HG03342 (cell line): ENCODE data around the gene ZSCAN21.
A peak's percentile ranks its signal among the peaks of the same experiment; 100 is the strongest.

Experiments
- ATAC-seq: cut with Tn5 transposase; IDR thresholded peaks from one replicate; pipeline ENCODE4 v1.9.1; 2021; ENCODE audit warnings: mild to moderate bottlenecking, moderate library complexity; ENCODE audit not compliant: unreplicated experiment

ZSCAN21 gene

DNA sequence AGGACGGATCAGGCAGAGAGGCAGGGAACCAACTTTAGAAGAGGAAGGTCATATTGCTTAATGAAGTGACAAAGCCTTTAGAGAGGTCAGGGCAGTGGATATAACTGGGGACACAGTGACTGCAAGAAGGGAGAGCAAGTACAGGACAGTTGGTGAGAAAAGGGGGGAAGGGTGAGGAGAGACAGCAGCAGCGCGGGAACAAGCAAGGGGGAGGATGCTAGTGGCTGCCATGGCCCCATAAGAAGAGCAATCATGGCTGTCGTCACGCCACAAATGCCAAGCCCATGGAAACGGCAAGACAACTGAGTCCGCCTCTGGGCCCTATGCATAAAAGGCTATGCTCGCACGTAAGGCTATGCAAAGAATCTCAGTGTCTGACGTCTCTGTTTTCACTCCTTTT, 22.9 kb downstream of the ZSCAN21 start:
- no peak for ATAC-seq

DNA sequence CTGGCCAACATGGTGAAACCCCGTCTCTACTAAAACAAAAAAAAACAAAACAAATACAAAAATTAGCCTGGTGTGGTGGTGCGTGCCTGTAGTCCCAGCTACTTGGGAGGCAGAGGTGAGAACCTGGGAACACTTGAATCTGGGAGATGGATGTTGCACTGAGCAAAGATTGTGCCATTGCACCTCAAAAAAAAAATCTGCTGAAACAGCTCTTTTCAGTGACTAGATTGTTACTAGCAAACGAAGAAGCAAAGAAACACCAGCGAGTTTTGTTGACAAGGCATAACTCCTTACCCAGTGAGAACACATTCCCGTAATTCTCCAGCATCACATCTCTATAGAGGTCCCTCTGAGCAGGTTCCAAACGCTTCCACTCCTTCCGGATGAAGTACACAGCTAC, 25.3 kb downstream of the ZSCAN21 start:
- ATAC-seq = no peak

DNA sequence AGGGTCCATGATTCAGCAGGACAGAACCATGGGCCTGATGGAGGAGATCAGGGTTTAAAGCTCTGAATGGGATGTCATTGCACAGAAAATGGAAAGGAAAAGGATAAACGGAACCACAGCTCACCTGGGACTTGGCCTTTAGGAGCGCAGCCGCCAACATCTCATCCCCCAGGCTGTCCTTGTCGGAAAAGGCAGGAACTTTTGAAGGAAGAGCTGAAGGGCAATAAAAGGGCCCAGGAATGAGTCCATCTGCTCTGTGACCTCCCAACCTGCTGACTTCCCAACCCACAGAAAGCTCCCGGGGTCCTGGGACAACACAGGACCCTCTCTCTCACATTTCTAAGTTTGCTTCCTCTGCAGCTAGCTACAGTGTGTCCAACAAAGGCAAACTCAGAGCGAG, 25.8 kb downstream of the ZSCAN21 start:
- no peak for ATAC-seq

DNA sequence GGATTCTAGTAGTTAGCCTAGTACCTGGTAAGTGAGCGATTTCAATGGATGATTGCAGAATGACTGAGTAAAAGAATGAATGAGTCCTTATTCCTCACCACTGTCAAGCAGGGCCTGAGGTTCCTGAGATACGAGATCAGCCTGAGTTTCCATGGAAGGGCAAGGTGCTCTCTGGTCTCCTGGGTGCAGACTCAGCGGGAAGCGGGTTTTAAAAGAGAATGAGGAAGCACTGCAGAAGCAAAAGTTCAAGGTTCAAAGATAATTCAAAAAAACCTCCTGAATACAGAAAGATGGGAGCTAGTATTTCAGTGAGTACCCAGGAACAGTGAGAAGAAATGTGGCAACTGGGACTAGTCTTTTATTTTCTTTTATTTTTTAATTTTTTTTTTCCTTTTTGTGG, 27.6 kb downstream of the ZSCAN21 start:
- ATAC-seq = no peak

DNA sequence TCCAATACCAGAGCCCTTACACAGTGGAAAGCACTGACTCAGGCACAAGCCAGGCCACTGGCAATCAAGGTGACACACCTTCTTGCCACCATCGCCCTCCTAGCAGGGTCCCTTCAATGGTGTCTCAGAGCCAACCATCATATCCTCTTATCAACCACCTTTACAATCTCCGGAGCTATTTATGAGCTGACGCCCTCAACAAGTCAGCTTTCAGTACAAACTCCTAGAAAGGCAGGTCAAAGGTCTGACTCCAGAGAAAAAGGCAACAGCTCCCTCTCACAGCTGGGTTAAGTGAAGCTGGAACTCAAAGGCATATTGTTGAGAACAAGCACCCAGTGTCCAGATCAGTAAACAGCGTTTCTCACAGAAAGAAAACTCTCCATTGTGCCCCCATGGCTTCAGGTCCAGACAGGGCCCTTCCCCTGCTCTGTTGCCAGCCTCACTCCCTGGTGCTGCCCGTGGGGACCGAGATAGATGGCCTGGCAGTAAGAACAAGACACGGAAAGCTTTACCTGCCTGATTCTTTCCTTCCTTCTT, 29.5 kb downstream of the ZSCAN21 start:
- no peak for ATAC-seq

DNA sequence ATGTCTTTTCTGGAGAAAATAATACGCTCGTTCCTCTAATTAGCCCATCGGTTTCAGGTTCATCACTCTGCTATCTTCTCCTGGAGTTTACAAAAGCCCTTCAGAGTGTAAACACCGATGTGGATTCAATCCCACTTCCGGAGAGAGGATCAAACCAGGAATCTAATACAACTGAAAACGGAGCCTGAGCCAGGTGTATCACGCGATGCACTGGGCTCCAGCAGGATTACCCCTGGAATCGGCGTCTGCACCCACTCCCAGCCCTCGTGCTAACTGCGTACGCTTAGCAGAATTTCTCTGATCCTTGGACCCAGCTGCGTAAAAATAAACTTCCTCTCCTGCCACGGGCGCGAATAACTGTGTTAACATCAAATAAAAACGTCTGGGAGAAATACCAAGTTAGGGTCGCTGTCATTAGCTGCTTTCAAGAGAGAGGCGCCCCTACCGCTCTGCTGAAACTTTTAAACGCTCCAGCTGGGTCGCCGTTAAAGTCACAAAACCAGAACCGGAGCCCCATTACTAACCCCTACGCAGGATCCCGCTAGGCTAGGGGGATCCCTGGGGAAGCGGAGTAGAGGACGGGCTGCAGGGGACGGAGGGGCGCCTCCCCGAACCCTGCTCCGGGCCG, 31.4 kb downstream of the ZSCAN21 start:
- no peak for ATAC-seq

DNA sequence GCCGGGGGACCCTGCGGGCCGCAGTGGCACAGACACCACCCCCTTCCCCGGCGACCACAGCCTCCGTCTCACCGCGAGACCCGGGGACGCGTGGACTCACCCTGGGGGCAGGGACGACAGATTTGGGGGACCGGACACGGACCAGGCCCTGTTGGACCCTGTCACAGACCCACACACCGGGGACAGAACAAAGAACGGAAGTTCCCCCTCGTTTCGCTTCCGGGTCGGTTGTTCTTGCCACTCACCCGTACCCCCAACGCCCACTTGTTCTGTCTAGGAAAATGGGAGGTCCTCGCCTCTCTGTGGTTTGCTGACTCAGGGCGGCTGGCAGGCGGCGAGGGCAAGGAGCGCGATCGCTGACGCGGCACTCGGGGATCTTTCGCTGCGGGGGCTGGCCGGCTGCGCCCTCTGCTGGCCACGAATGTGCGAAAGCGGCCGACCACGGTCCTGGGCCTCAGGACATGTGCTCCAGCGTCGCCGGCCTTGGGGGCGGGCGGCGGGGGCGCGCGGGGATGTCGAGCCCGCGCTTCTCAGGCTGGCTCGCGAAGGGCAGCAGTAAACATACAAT, 32.0 kb downstream of the ZSCAN21 start, which contains the start of gene ZNF3:
TSS of gene ZNF3 (minus strand) at position 189 of the 568 bp plus-strand sequence. CDS start 4,366 bp downstream, outside the sequence.
- peak; percentile 74 for ATAC-seq

DNA sequence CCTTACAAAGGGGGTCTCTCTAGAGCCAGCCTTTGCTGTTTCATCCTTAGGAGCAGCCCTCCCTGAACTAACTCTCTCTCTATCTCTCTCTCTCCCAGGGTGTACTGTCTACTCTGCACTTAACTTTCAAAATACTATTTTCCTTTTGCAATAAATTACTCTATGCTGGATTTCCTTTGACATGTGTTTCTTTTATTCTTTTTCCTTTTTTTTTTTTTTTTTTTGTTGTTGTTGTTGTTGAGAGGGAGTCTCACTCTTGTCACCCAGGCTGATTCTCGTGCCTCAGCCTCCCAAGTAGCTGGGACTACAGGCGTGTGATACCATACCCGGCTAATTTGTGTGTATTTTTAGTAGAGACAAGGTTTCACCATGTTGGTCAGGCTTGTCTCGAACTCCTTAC, 33.4 kb downstream of the ZSCAN21 start:
- ATAC-seq = no peak

DNA sequence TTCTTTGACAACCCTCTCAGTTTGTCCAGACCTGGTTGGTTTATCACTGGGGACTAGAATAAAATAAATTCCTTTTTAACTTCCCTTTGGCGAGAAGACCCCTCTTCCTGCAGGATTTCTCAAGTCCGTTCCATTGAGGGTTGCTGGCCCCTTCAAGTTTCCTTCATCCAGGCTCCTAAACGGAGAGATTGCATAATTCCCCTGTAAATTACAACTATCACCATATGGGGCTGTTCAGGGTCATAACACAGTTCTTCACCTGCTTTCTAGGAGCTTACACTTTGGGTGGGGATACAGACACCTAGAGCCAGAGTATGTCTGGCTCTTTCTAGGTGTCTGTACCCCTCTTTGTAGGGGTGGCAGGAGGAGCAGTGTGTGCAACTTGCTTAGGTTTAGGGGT, 35.9 kb downstream of the ZSCAN21 start:
- ATAC-seq = no peak

DNA sequence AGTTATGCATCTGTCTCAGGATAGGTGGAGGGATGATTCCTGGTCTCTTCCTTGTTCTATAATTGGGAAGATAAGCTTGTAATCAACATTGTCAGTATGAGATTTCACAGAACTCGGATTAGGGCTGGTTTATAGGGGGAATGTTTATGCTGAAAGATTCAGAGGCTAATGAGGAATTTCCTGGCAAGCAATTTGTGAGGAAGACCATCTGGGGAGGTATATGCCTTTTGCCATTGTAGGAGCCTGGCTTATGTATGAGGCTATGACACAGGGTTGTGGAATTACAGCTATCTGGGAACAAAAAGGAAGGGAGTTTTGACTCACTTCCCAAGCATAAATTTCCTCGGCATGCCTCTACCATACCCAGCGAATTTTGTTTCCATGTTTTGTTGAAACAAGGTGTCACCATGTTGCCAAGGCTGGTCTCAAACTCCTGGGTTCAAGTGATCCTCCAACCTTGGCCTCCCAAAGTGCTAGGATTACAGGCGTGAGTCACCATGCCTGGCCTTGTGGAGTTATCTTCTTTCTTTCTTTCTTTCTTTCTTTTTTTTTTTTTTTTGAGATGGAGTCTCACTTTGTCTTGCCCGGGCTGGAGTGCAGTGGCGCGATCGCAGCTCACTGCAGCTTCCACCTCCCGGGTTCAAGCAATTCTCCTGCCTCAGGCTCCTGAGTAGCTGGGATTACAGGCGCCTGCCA, 37.6 kb downstream of the ZSCAN21 start:
- no peak for ATAC-seq

DNA sequence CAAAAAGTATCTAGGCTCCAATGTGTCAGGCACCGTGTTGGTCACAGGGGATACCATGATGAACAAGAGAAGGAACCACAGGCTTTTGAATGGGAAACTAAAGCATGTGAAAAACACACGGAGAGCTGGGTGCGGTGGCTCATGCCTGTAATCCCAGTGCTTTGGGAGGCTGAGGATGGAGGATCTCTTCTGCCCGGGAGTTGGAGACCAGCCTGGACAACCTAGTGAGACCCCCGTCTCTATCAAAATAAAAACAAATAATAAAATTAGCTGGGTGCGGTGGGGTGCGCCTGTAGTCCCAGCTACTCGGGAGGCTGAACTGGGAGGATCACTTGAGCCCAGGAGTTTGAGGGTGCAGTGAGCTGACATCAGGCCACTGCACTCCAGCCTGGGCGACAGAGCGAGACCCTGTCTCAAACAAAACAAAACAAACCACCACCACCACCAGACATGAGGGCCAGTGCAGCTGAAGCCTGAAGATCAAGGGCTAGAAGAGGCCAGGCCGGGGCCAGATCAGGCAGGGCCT, 38.6 kb downstream of the ZSCAN21 start:
- no peak for ATAC-seq

DNA sequence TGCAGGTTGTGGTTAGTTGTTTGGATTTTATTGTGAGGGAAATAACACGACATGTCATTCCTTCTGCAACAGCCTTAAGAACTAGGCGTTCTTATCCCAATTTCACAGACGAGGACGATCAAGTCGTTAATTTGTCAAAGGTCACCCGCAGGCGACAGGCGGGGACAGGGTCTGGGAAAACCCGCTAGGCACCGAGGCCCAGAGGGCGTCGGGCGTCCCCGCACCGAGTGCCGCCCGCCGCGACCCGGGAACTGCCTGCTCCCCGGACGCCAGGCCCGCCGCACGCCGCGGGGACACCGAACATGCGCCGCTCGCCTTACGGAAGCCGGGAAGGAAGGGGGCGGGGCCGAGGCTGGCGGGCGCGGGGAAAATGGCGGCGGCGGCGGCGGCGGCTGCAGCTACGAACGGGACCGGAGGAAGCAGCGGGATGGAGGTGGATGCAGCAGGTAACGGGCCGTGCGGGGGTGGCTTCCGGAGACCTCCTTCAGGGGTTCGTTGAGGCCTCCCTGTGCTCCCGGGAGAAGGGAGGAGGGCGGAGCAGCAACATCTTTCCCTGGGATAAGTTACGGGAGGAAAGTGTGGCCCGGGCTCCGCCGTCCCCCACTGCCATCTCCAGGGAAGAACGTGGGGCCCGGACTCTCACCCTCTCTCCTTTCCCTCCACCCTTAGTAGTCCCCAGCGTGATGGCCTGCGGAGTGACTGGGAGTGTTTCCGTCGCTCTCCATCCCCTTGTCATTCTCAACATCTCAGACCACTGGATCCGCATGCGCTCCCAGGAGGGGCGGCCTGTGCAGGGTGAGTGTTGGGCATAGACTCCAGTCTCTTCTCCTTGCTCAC, 39.3 kb downstream of the ZSCAN21 start, which contains the start of gene COPS6:
TSS of gene COPS6 (plus strand) at position 349 of the 837 bp plus-strand sequence. CDS start at position 371, 22 bp downstream.
- peak; percentile 42 for ATAC-seq

DNA sequence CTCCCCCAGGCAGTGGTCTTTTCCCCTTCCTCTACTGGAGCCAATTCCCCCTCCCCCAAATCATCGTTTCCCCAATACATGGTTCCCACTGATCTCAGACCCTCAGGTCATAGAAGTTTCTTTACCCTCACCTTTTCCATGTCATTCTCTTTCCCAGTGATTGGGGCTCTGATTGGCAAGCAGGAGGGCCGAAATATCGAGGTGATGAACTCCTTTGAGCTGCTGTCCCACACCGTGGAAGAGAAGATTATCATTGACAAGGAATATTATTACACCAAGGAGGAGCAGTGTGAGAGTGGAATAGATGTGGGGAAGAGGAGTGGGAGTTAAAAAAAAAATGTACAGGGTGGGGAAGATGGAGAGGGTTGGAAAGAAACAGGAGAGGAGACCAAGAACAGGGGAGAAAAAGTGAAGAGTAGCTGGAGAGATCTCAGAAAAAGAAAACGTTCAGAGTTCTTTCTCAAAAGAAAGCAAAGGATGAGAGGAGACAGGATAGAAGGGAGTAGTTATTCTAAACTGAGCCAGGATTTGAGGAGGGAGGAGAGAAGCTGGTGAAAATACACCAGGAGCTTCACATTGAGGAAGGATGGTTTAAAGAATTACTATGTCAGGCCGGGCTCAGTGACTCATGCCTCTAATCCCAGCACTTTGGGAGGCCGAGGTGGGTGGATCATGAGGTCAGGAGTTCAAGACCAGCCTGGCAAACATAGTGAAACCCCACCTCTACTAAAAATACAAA, 40.1 kb downstream of the ZSCAN21 start:
- no peak for ATAC-seq

DNA sequence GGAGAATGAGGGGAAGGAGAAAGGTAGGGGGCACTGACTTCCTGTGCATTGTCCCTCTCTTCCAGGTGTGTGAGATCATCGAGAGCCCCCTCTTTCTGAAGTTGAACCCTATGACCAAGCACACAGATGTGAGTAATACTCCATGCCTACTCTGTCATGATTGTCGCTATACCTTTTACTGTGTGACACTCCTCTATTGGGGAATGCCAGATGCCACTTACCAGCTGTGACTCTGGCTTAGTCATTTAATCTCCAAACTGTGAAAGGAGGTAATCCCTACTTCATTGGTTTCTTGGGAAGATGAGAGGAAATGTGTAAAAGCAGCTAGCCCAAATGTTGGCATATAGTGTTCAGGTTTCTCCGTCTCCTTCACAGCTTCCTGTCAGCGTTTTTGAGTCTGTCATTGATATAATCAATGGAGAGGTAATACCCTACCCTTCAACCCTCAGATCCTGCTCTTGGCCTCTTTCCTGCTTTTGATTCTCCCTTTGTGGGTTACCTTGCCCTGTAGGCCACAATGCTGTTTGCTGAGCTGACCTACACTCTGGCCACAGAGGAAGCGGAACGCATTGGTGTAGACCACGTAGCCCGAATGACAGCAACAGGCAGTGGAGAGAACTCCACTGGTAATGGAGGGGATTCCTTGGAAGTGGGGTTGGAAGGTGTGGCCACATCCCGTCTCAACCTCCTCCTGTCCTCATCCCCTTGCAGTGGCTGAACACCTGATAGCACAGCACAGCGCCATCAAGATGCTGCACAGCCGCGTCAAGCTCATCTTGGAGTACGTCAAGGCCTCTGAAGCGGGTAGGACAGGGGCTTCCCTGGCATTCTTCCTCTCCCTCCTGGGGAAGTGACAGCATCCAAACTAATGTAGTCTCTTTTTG, 41.2 kb downstream of the ZSCAN21 start:
- no peak for ATAC-seq

DNA sequence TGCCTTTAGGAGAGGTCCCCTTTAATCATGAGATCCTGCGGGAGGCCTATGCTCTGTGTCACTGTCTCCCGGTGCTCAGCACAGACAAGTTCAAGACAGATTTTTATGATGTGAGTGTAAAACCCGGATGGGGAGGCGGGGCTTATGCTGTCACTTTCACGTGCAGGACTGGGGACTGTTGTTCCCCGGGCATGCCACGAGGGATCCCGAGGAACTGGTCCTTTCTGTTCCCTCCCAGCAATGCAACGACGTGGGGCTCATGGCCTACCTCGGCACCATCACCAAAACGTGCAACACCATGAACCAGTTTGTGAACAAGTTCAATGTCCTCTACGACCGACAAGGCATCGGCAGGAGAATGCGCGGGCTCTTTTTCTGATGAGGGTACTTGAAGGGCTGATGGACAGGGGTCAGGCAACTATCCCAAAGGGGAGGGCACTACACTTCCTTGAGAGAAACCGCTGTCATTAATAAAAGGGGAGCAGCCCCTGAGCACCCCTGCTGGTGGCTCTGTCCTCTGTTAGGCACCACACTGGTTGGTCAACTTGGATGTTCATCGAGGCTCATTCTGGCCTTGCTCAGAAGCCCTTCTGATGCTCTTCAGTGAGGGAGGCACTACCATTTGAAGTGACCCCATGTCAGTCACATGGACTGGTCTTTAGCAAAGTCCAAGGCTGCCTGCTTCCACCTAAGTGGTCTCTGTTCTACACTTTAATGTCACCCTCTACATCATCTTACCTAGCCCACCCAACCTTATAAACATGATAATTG, 42.0 kb downstream of the ZSCAN21 start:
- no peak for ATAC-seq

DNA sequence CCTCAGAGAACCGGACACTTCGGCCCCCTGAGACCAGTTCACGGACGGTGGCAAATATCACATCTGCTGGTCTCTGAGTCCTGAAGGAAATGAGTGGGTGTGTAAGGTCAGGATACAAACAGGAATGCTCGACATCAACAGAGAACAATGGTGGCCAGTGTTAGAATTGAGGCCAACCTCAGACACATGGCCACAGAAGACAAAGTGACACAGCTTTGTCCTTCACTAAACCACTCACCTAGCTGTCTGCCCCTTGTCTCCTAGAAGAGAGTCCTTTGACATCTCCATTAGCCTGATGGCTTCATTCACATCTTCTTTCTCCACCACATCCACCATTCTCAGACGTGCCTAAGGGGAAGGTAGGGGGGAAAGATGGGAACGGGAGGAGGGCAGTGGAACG, 43.5 kb downstream of the ZSCAN21 start:
- no peak for ATAC-seq

DNA sequence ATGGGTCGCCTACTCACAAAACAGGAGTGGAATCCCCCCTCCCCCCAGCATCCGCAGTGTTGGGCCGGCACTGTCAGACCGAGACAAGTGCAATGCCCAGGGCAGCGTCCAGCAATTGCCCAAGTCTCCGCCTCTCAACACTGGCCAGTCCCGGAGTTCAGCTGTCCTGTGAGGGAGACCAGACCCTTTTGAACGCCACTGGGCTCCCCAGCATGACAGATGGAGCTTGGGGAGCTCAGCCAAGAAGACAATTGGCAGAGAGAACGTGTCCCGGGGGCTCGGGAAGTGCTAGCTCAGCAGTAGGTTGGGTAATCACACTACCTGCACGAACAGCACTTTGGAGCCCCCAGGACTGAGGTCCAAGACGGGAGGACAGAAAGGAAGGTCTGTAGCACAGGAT, 43.9 kb downstream of the ZSCAN21 start:
- ATAC-seq = no peak

DNA sequence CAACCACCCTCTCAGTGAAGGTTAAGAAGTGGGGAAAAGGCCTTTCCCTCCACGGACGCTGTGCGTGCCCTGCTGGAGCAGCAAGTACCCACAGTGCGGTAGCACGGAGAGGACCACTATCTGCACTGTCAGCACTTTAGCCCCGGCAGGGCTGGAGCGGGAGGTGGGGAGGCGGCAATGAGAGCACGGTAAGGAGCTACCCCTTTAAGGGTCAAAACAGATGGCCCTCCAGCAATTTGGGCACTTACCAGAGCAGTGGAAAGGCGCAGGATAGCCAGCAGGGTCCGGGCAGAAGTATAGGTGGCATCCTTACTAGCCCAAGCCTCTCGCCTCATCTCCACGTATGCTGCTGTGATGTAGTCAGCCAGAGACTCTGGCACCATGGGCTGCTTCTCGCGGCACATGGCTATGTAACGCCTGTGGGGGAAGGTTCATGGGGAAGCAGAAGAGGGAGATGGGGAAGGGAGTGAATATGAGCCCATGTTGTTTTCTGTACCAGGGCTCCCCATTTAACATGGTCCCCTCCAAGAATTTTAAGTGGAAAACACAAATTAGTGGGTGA, 44.4 kb downstream of the ZSCAN21 start:
- no peak for ATAC-seq
